H1 (cell line): ENCODE data around the gene GYPC. TPM values are rescaled to one million over a fixed set of nuclear protein-coding genes. Genes with fewer than 3 reads are reported as not detected.

Source experiments
- CTCF ChIA-PET: fragments of 300-600 bp; sonication (Branson Sonifier 250); formaldehyde crosslinking; loops from one replicate; lab custom pipeline; 2021; ENCODE audit not compliant: partially characterized antibody; lab: Charles Lee
- POLR2A ChIA-PET: fragments of 300-600 bp; sonication (Branson Sonifier 250); formaldehyde crosslinking; loops from one replicate; lab custom pipeline; 2021; ENCODE audit warnings: inconsistent platforms; ENCODE audit not compliant: partially characterized antibody; lab: Charles Lee
- DNase-seq, 2 experiments: peaks; one replicate each; pipeline versions ENCODE4 v3.0.0 to v3.0.0-alpha.2; 2010 to 2022; ENCODE audit warnings: low spot score in 2 of 2, low read depth in 1 of 2, mixed read lengths in 1 of 2
- FAIRE-seq: peaks from 2 replicates; lab custom pipeline; 2011; peaks lifted over from hg19 to GRCh38; lab: Jason Lieb, UNC
- H2AFZ ChIP-seq: 2 replicates; pipeline ENCODE4 v1.8.1; 2012; ENCODE audit warnings: low read length, inconsistent platforms
- H2AK5ac ChIP-seq: 2 replicates; pipeline ENCODE4 v1.6.1; 2013; ENCODE audit warnings: low read depth, low read length
- H2BK120ac ChIP-seq: replicated peaks from 2 replicates; pipeline ENCODE3; 2013; ENCODE audit warnings: low read depth, low read length, inconsistent platforms
- H2BK12ac ChIP-seq: 2 replicates; pipeline ENCODE4 v1.6.1; 2013; ENCODE audit warnings: low read depth, low read length
- H2BK15ac ChIP-seq: 2 replicates; pipeline ENCODE4 v1.6.1; 2013; ENCODE audit warnings: low read length
- H2BK20ac ChIP-seq: 2 replicates; pipeline ENCODE4 v1.6.1; 2013; ENCODE audit warnings: low read length
- H2BK5ac ChIP-seq: 2 replicates; pipeline ENCODE4 v1.6.1; 2013; ENCODE audit warnings: low read depth, low read length
- H3K14ac ChIP-seq: 2 replicates; pipeline ENCODE4 v1.6.1; 2013; ENCODE audit warnings: inconsistent platforms; ENCODE audit not compliant: insufficient read length
- H3K18ac ChIP-seq: 2 replicates; pipeline ENCODE4 v1.6.1; 2013; ENCODE audit warnings: low read length; ENCODE audit errors: extremely low read depth
- H3K23ac ChIP-seq: 2 replicates; pipeline ENCODE4 v1.6.1; 2013; ENCODE audit warnings: inconsistent platforms; ENCODE audit not compliant: insufficient read length
- H3K23me2 ChIP-seq: 2 replicates; pipeline ENCODE4 v1.6.1; 2013; ENCODE audit warnings: low read depth, low read length
- H3K27ac ChIP-seq: 2 replicates; pipeline ENCODE4 v1.6.1; 2011; ENCODE audit warnings: low read depth, low read length, inconsistent platforms
- H3K27me3 ChIP-seq, 4 experiments: replicated peaks in 1 of 4; 1 replicate in 1 of 4; 2 replicates in 3 of 4; pipeline versions ENCODE4 v1.6.1 to v1.8.1; 2011 to 2013; ENCODE audit warnings: low read length in 3 of 4, mild to moderate bottlenecking in 3 of 4, inconsistent platforms in 2 of 4, mixed read lengths in 2 of 4, moderate library complexity in 1 of 4; ENCODE audit not compliant: control insufficient read depth in 3 of 4, insufficient read depth in 3 of 4; ENCODE audit errors: extremely low read depth in 1 of 4
- H3K36me3 ChIP-seq, 4 experiments: 2 replicates each; pipeline versions ENCODE4 v1.6.1 to v1.8.1; 2011 to 2013; ENCODE audit warnings: mild to moderate bottlenecking in 4 of 4, low read length in 3 of 4, moderate library complexity in 2 of 4, control low read depth in 1 of 4, inconsistent platforms in 1 of 4; ENCODE audit not compliant: insufficient read depth in 4 of 4, control insufficient read depth in 2 of 4
- H3K4ac ChIP-seq: replicated peaks from 2 replicates; pipeline ENCODE3; 2013; ENCODE audit warnings: low read length, low read depth, mixed read lengths, inconsistent platforms; ENCODE audit not compliant: insufficient read length
- H3K4me1 ChIP-seq, 4 experiments: replicated peaks in 1 of 4; 1 replicate in 1 of 4; 2 replicates in 3 of 4; pipeline versions ENCODE4 v1.6.1 to v1.8.1; 2011 to 2013; ENCODE audit warnings: low read length in 3 of 4, inconsistent platforms in 2 of 4, mixed read lengths in 1 of 4; ENCODE audit not compliant: insufficient read depth in 4 of 4, control insufficient read depth in 3 of 4
- H3K4me2 ChIP-seq, 2 experiments: 2 replicates each; pipeline versions ENCODE4 v1.6.1 to v1.8.1; 2011 to 2013; ENCODE audit warnings: low read depth in 2 of 2, low read length in 2 of 2, control low read depth in 1 of 2, inconsistent platforms in 1 of 2, mild to moderate bottlenecking in 1 of 2; ENCODE audit not compliant: insufficient read depth in 1 of 2
- H3K4me3 ChIP-seq, 4 experiments: fragments of 200-600, 300-600 bp in 1 of 4; sonication (generic), shearing (Covaris generic), sonication (Bioruptor Twin) in 1 of 4; 2 replicates each; pipeline versions ENCODE4 v1.5.1 to v1.8.1; 2011 to 2016; ENCODE audit warnings: low read length in 4 of 4, low read depth in 3 of 4, control low read depth in 2 of 4, inconsistent platforms in 2 of 4, mild to moderate bottlenecking in 2 of 4, mixed read lengths in 1 of 4, moderate library complexity in 1 of 4; ENCODE audit not compliant: insufficient read depth in 2 of 4; ENCODE audit errors: extremely low read depth in 1 of 4
- H3K56ac ChIP-seq: replicated peaks from 2 replicates; pipeline ENCODE3; 2013; ENCODE audit warnings: low read depth, mild to moderate bottlenecking, mixed read lengths, low read length, inconsistent platforms; ENCODE audit not compliant: insufficient read length
- H3K79me1 ChIP-seq: 2 replicates; pipeline ENCODE4 v1.6.1; 2013; ENCODE audit warnings: low read depth, low read length, control low read depth
- H3K79me2 ChIP-seq, 2 experiments: 2 replicates each; pipeline versions ENCODE4 v1.6.1 to v1.8.1; 2012 to 2013; ENCODE audit warnings: low read length in 2 of 2, mild to moderate bottlenecking in 2 of 2, inconsistent platforms in 1 of 2; ENCODE audit not compliant: insufficient read depth in 2 of 2, control insufficient read depth in 1 of 2
- H3K9ac ChIP-seq, 4 experiments: replicated peaks in 1 of 4; 1 replicate in 1 of 4; 2 replicates in 3 of 4; pipeline versions ENCODE4 v1.6.1 to v1.8.1; 2011 to 2013; ENCODE audit warnings: low read depth in 3 of 4, low read length in 3 of 4, control low read depth in 2 of 4, mild to moderate bottlenecking in 2 of 4, moderate library complexity in 2 of 4, inconsistent platforms in 1 of 4; ENCODE audit errors: extremely low read depth in 1 of 4
- H3K9me3 ChIP-seq, 2 experiments: 2 replicates each; pipeline versions ENCODE4 v1.6.1 to v1.8.1; 2012 to 2013; ENCODE audit warnings: mild to moderate bottlenecking in 2 of 2, moderate library complexity in 2 of 2, control low read depth in 1 of 2, inconsistent platforms in 1 of 2, low read depth in 1 of 2, low read length in 1 of 2, mixed read lengths in 1 of 2; ENCODE audit not compliant: insufficient read depth in 2 of 2
- H4K20me1 ChIP-seq, 2 experiments: replicated peaks in 1 of 2; 2 replicates each; pipeline versions ENCODE3 to v1.8.1; 2011 to 2013; ENCODE audit warnings: inconsistent platforms in 2 of 2, low read length in 2 of 2, mild to moderate bottlenecking in 1 of 2; ENCODE audit not compliant: insufficient read depth in 2 of 2, control insufficient read depth in 1 of 2
- H4K5ac ChIP-seq: 2 replicates; pipeline ENCODE4 v1.6.1; 2013; ENCODE audit warnings: low read length, low read depth, mixed read lengths, inconsistent platforms; ENCODE audit not compliant: insufficient read length
- H4K8ac ChIP-seq: 2 replicates; pipeline ENCODE4 v1.8.0; 2013; ENCODE audit warnings: mild to moderate bottlenecking, moderate library complexity, low read length, inconsistent platforms; ENCODE audit not compliant: insufficient read depth; ENCODE audit errors: extremely low read depth
- H4K91ac ChIP-seq: replicated peaks from 2 replicates; pipeline ENCODE3; 2013; ENCODE audit warnings: low read length, mixed read lengths, inconsistent platforms; ENCODE audit not compliant: insufficient read length
- BRCA1 ChIP-seq: IDR thresholded peaks from 2 replicates; pipeline ENCODE4 v1.6.1; 2012; ENCODE audit warnings: low read depth, low read length, improper control_type of control experiment
- FOSL1 ChIP-seq: IDR thresholded peaks from 2 replicates; pipeline ENCODE4 v1.6.1; 2011; ENCODE audit warnings: mild to moderate bottlenecking, low read depth, low read length, moderate library complexity; ENCODE audit not compliant: insufficient read depth
- MAX ChIP-seq: IDR thresholded peaks from 2 replicates; pipeline ENCODE4 v1.6.1; 2012; ENCODE audit warnings: inconsistent platforms
- POU5F1 ChIP-seq: IDR thresholded peaks from 2 replicates; pipeline ENCODE4 v1.6.1; 2011; ENCODE audit warnings: low read depth, mild to moderate bottlenecking, low read length, moderate library complexity
- RFX5 ChIP-seq: IDR thresholded peaks from 2 replicates; pipeline ENCODE4 v1.6.1; 2011; ENCODE audit warnings: low read depth, low read length, improper control_type of control experiment, borderline replicate concordance
- RXRA ChIP-seq: IDR thresholded peaks from 2 replicates; pipeline ENCODE4 v1.6.1; 2011; ENCODE audit warnings: low read depth, mild to moderate bottlenecking, low read length, moderate library complexity; ENCODE audit not compliant: insufficient read depth
- SAP30 ChIP-seq: fragments of 300-600 bp; sonication (generic); IDR thresholded peaks from 2 replicates; pipeline ENCODE4 v1.7.1; 2012; ENCODE audit warnings: low read length, moderate library complexity, mild to moderate bottlenecking, inconsistent platforms; ENCODE audit not compliant: insufficient read depth, insufficient replicate concordance
- TCF12 ChIP-seq: IDR thresholded peaks from 2 replicates; pipeline ENCODE4 v1.6.1; 2011; ENCODE audit warnings: low read depth, mild to moderate bottlenecking, low read length
- YY1 ChIP-seq: IDR thresholded peaks from 2 replicates; pipeline ENCODE4 v1.6.1; 2011; ENCODE audit warnings: low read depth, mild to moderate bottlenecking, low read length
- WGBS, 2 experiments: shearing (Covaris generic) in 1 of 2; methylation state at CpG; one replicate each; pipeline versions ENCODE4 v1.1.6 to v1.1.7; 2013 to 2015; ENCODE audit warnings: low lambda C conversion rate in 2 of 2, mixed read lengths in 2 of 2, inconsistent platforms in 1 of 2, low coverage in 1 of 2, missing lambda C conversion rate in 1 of 2; ENCODE audit not compliant: insufficient replicate concordance in 2 of 2, insufficient coverage in 1 of 2, insufficient read length in 1 of 2; ENCODE audit errors: extremely low coverage in 1 of 2, missing lambda C conversion rate in 1 of 2; 5-methylcytosine and 5-hydroxymethylcytosine counted together
- polyA plus RNA-seq, 7 experiments: library from polyadenylated mRNA; depleted of rRNA in 3 of 7; stranded (reverse) in 5 of 7; unstranded in 2 of 7; fragments of >200 nt in 5 of 7; fragments of 200-250 nt in 2 of 7; gene quantifications; 1 replicate in 5 of 7; 2 replicates in 1 of 7; 4 replicates in 1 of 7; pipeline versions ENCODE4 v1.2.1 to v1.2.3, GENCODE V29; 2011 to 2013; ENCODE audit warnings: missing spikeins in 2 of 7, mixed read lengths in 2 of 7
- total RNA-seq: library from RNA; stranded (reverse); fragmentation: NEBNext Ultra II Directional; extraction: Animal tissue kit (Norgen Biotek cat#: 25700); gene quantifications from 2 replicates; pipeline ENCODE4 v1.2.1, GENCODE V29; 2021
- TF ChIP-seq, protein P1 (sequence below), 3 experiments: IDR thresholded peaks; 1 replicate in 2 of 3; 2 replicates in 1 of 3; pipeline versions ENCODE4 v1.5.1 to v1.6.1; 2011; ENCODE audit warnings: low read length in 3 of 3, mild to moderate bottlenecking in 3 of 3, inconsistent platforms in 2 of 3, low read depth in 1 of 3, moderate library complexity in 1 of 3; ENCODE audit not compliant: insufficient read depth in 1 of 3; ENCODE audit errors: control extremely low read depth in 1 of 3

Gene GYPC
- total and polyA plus RNA-seq, 2 of the 8 experiments (the other 6 are each of a cell fraction or from before 2014, with no cell fraction given): 26.8 to 53.6 TPM

GRCh38 chr2:126736133-126736874 lies 80.3 kb downstream of the GYPC start:
- Histone ChIP-seq H3K79me1 (no peaks in the 10 kb centered on the region), H4K91ac (no peak overlapping the region), H2BK20ac (no peak overlapping the region), H3K4me2 (no peak overlapping the region), H3K4me1 (no peaks in the 10 kb centered on the region), H3K56ac (no peak overlapping the region), H2BK5ac (no peak overlapping the region), H3K27ac (no peak overlapping the region), H2BK15ac (no peak overlapping the region), H3K79me2 (no peaks in the 10 kb centered on the region), H3K27me3 (no peaks in the 10 kb centered on the region), H3K36me3 (no peaks in the 10 kb centered on the region), H2AFZ (no peak overlapping the region), H3K9me3 (no peaks in the 10 kb centered on the region), H3K4ac (no peak overlapping the region), H4K5ac (no peak overlapping the region), H3K9ac (no peak overlapping the region), H4K8ac (no peak overlapping the region), H3K4me3 (no peak overlapping the region), H4K20me1 (no peaks in the 10 kb centered on the region), H3K23me2 (no peaks in the 10 kb centered on the region; the same call in 1 of the 2 replicates), H3K14ac (no peak overlapping the region), H3K18ac (no peak overlapping the region), H3K23ac (no peak overlapping the region), H2AK5ac (no peak overlapping the region), H2BK120ac (no peak overlapping the region), H2BK12ac (no peak overlapping the region)
- DNase-seq (no peak), FAIRE-seq (no peak)
- POLR2A ChIA-PET: no interaction called here
- 88% methylated on average over 8 of the region's 8 CpGs; no CpG with 5 or more reads in 1 of the 2 experiments for WGBS, 2 experiments
- CTCF ChIA-PET: no interaction called here
- no peak for TF ChIP-seq MAX
- TF ChIP-seq RFX5: no peak
- no peak for TF ChIP-seq FOSL1
- TF ChIP-seq POU5F1: no peak
- no peak for TF ChIP-seq SAP30
- TF ChIP-seq RXRA: no peak
- no peak for TF ChIP-seq YY1
- TF ChIP-seq, protein P1, sequence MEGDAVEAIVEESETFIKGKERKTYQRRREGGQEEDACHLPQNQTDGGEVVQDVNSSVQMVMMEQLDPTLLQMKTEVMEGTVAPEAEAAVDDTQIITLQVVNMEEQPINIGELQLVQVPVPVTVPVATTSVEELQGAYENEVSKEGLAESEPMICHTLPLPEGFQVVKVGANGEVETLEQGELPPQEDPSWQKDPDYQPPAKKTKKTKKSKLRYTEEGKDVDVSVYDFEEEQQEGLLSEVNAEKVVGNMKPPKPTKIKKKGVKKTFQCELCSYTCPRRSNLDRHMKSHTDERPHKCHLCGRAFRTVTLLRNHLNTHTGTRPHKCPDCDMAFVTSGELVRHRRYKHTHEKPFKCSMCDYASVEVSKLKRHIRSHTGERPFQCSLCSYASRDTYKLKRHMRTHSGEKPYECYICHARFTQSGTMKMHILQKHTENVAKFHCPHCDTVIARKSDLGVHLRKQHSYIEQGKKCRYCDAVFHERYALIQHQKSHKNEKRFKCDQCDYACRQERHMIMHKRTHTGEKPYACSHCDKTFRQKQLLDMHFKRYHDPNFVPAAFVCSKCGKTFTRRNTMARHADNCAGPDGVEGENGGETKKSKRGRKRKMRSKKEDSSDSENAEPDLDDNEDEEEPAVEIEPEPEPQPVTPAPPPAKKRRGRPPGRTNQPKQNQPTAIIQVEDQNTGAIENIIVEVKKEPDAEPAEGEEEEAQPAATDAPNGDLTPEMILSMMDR (IDR thresholded peaks at IDR 0.05; ENCODE audit: control extremely low read depth in 1 of 3, insufficient read depth in 1 of 3, low read depth in 1 of 3, low read length in 3 of 3): no peak
- TF ChIP-seq BRCA1: no peak
- TF ChIP-seq TCF12: no peak
